GF-D8 (cell line): ENCODE results near the gene RPS18.
A peak's percentile ranks its signal among the peaks of the same experiment; 100 is the strongest.

Source experiments
- DNase-seq: peaks from one replicate; lab custom pipeline; 2025; lab: John Stamatoyannopoulos, UW

RPS18 gene

GRCh38 chr6:33314943-33315792 lies 43.3 kb downstream of the RPS18 start:
- no peak for DNase-seq

- no peak for DNase-seq
Observed at GRCh38 chr6:33315793-33316602, 44.1 kb downstream of the RPS18 start.

GRCh38 chr6:33316603-33317418 lies 44.9 kb downstream of the RPS18 start:
- DNase-seq: no peak

- no peak for DNase-seq
Observed at GRCh38 chr6:33317419-33317668, 45.5 kb downstream of the RPS18 start.

GRCh38 chr6:33317669-33318425 lies 46.0 kb downstream of the RPS18 start, which contains the start of gene ZBTB22:
TSS of gene ZBTB22 (minus strand) at chr6:33317744. CDS start at chr6:33316916, 828 bp downstream.
- DNase-seq: peak; percentile 87

- DNase-seq: no peak
Observed at GRCh38 chr6:33318426-33319073, 46.7 kb downstream of the RPS18 start.

- DNase-seq: no peak
Observed at GRCh38 chr6:33319939-33320314, 48.1 kb downstream of the RPS18 start.

GRCh38 chr6:33320315-33321181 lies 48.7 kb downstream of the RPS18 start:
- no peak for DNase-seq

GRCh38 chr6:33321227-33321626 lies 49.4 kb downstream of the RPS18 start:
- no peak for DNase-seq

GRCh38 chr6:33323623-33323948 lies 51.7 kb downstream of the RPS18 start:
- no peak for DNase-seq

- DNase-seq: peak; percentile 9
Observed at GRCh38 chr6:33324125-33324524, 52.2 kb downstream of the RPS18 start.
